OCI-LY3 (cell line): Measurements from ENCODE around the gene CD200R1L.
A peak's percentile ranks its signal among the peaks of the same experiment; 100 is the strongest.

Experiments
- H2AFZ ChIP-seq: fragments of 200-600, 300-600 bp; shearing (Covaris generic); 2 replicates; pipeline ENCODE4 v1.6.0; 2014; ENCODE audit warnings: antibody characterized with exemption, low read depth, low read length
- H3K27ac ChIP-seq: fragments of 200-600, 300-600 bp; sonication (generic); 2 replicates; pipeline ENCODE4 v1.5.1; 2014; ENCODE audit warnings: mild to moderate bottlenecking, low read length, moderate library complexity, mixed read lengths
- H3K27me3 ChIP-seq: fragments of 200-600, 300-600 bp; sonication (generic); 2 replicates; pipeline ENCODE4 v1.6.1; 2014; ENCODE audit warnings: low read depth, low read length, mixed read lengths
- H3K36me3 ChIP-seq: fragments of 200-600, 300-600 bp; sonication (generic); replicated peaks from 2 replicates; pipeline ENCODE3; 2014; ENCODE audit warnings: low read depth, low read length, mixed read lengths
- H3K4me1 ChIP-seq: fragments of 300-600, 200-600 bp; sonication (generic); 2 replicates; pipeline ENCODE4 v1.6.1; 2014; ENCODE audit warnings: low read length, mixed read lengths
- H3K4me2 ChIP-seq: fragments of 200-600, 300-600 bp; sonication (generic); 2 replicates; pipeline ENCODE4 v1.6.1; 2014; ENCODE audit warnings: low read length, mixed read lengths
- H3K4me3 ChIP-seq: fragments of 300-600, 200-600 bp; sonication (generic); 2 replicates; pipeline ENCODE4 v1.5.1; 2014; ENCODE audit warnings: antibody characterized with exemption, mild to moderate bottlenecking, low read length, moderate library complexity
- H3K79me2 ChIP-seq: fragments of 300-600, 200-600 bp; shearing (Covaris generic); 2 replicates; pipeline ENCODE4 v1.6.1; 2014; ENCODE audit warnings: mild to moderate bottlenecking, low read length, mixed read lengths
- H3K9ac ChIP-seq: fragments of 300-600, 200-600 bp; shearing (Covaris generic); 2 replicates; pipeline ENCODE4 v1.6.0; 2014; ENCODE audit warnings: mild to moderate bottlenecking, low read length, moderate library complexity
- H3K9me3 ChIP-seq: fragments of 200-600, 300-600 bp; shearing (Covaris generic); 2 replicates; pipeline ENCODE4 v1.6.1; 2014; ENCODE audit warnings: low read length, mixed read lengths; ENCODE audit not compliant: insufficient read depth
- H4K20me1 ChIP-seq: fragments of 200-600, 300-600 bp; sonication (generic); 2 replicates; pipeline ENCODE4 v1.6.1; 2016; ENCODE audit warnings: low read length, mixed read lengths; ENCODE audit not compliant: insufficient read depth
- EZH2phosphoT487 ChIP-seq: fragments of 200-600 bp; shearing (Covaris generic); IDR thresholded peaks from 2 replicates; pipeline ENCODE4 v1.6.1; 2018; ENCODE audit warnings: antibody characterized with exemption, mixed run types, low read depth
- TF ChIP-seq, protein P1 (sequence below): fragments of 200-600, 300-600 bp; sonication (generic); IDR thresholded peaks from 2 replicates; pipeline ENCODE4 v1.5.1; 2014; ENCODE audit warnings: antibody characterized with exemption, low read length, low read depth

Gene CD200R1L

DNA sequence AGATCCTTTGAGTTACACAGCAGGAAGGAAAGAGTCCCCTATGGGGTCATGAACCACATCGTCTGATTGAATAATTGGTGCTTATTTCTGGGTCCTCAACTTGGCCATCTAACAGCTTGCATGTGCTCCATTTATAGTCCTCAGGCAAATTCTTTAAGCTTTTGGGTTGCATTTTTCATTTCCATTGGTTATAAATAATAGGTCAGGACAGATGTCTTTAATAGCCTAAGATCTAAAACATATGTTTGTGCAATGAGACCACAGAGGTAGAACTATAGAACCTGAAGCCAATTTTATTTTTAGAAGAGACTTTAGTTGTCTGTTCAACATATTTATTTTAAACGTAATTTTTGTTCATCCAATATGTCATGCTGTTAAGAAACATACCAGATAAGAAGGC lies 43.2 kb downstream of the CD200R1L start:
- peaks cover 22% of the 10 kb centered on the region for H3K4me1 ChIP-seq
- no peaks in the 10 kb centered on the region for H3K9me3 ChIP-seq
- no peaks in the 10 kb centered on the region for H3K27me3 ChIP-seq
- H3K9ac ChIP-seq, result no peak overlapping the region
- no peaks in the 10 kb centered on the region for H4K20me1 ChIP-seq
- H3K27ac ChIP-seq, result no peak overlapping the region
- H3K4me2 ChIP-seq, result no peak overlapping the region
- no peak overlapping the region for H2AFZ ChIP-seq
- TF ChIP-seq, protein P1, sequence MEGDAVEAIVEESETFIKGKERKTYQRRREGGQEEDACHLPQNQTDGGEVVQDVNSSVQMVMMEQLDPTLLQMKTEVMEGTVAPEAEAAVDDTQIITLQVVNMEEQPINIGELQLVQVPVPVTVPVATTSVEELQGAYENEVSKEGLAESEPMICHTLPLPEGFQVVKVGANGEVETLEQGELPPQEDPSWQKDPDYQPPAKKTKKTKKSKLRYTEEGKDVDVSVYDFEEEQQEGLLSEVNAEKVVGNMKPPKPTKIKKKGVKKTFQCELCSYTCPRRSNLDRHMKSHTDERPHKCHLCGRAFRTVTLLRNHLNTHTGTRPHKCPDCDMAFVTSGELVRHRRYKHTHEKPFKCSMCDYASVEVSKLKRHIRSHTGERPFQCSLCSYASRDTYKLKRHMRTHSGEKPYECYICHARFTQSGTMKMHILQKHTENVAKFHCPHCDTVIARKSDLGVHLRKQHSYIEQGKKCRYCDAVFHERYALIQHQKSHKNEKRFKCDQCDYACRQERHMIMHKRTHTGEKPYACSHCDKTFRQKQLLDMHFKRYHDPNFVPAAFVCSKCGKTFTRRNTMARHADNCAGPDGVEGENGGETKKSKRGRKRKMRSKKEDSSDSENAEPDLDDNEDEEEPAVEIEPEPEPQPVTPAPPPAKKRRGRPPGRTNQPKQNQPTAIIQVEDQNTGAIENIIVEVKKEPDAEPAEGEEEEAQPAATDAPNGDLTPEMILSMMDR, result no peak
- no peak for TF ChIP-seq EZH2phosphoT487
- no peak overlapping the region for H3K4me3 ChIP-seq
- H3K79me2 ChIP-seq, result no peaks in the 10 kb centered on the region
- no peaks in the 10 kb centered on the region for H3K36me3 ChIP-seq

DNA sequence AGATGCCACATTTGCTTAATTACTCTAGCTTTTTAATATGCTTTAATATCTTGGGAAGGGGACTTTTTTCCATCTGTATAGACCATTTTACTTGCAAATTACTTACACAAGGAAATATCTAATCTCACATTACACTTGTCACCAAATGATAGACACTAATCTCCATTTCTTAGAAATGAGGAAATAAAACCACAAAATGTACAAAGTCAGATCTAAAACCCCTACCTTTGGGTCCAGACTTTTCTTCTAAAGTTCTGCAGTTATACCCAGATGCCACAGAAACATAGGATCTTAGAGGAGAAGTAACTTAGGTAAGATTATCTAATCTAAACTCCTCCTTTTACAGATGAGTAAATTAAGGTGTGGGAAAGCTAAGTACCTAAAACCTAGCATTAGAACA lies 44.3 kb downstream of the CD200R1L start:
- TF ChIP-seq, protein P1, result no peak
- no peak for TF ChIP-seq EZH2phosphoT487
- Histone ChIP-seq H3K27ac (no peak overlapping the region), H3K4me2 (peak overlapping the region; percentile 2), H2AFZ (no peak overlapping the region), H3K9ac (no peak overlapping the region), H4K20me1 (no peaks in the 10 kb centered on the region), H3K4me1 (peaks cover 22% of the 10 kb centered on the region), H3K9me3 (no peaks in the 10 kb centered on the region), H3K36me3 (no peaks in the 10 kb centered on the region), H3K27me3 (no peaks in the 10 kb centered on the region), H3K79me2 (no peaks in the 10 kb centered on the region), H3K4me3 (no peak overlapping the region)

DNA sequence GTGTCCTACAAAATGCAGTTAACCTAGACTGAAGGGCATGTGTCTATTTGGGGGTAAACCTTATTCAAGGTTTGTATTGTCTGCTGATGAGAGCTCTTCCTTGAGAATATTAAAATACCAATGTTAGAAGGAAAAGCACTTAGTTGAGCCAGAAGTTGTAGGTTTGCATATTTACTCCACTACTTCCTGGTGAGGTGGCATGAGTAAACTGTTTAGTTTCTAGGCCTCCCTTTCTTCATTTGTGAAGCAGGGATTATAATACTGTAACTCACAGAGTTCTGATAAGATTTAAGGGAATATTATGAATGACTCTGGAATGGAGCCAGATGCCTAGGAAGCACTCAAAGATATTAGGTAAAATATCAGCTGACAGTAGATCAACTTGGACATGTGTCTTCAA lies 46.7 kb downstream of the CD200R1L start:
- H3K4me3 ChIP-seq, result no peak overlapping the region
- H3K27me3 ChIP-seq, result no peaks in the 10 kb centered on the region
- TF ChIP-seq, protein P1, result no peak
- no peak for TF ChIP-seq EZH2phosphoT487
- H3K4me1 ChIP-seq, result peaks cover 22% of the 10 kb centered on the region
- H3K36me3 ChIP-seq, result no peaks in the 10 kb centered on the region
- H3K27ac ChIP-seq, result no peak overlapping the region
- no peaks in the 10 kb centered on the region for H3K79me2 ChIP-seq
- no peak overlapping the region for H3K9ac ChIP-seq
- 0 out of 2 replicates have a peak overlapping the region, but pooled peaks have one; percentile 51 for H2AFZ ChIP-seq
- no peak overlapping the region for H3K4me2 ChIP-seq
- H3K9me3 ChIP-seq, result no peaks in the 10 kb centered on the region
- no peaks in the 10 kb centered on the region for H4K20me1 ChIP-seq

DNA sequence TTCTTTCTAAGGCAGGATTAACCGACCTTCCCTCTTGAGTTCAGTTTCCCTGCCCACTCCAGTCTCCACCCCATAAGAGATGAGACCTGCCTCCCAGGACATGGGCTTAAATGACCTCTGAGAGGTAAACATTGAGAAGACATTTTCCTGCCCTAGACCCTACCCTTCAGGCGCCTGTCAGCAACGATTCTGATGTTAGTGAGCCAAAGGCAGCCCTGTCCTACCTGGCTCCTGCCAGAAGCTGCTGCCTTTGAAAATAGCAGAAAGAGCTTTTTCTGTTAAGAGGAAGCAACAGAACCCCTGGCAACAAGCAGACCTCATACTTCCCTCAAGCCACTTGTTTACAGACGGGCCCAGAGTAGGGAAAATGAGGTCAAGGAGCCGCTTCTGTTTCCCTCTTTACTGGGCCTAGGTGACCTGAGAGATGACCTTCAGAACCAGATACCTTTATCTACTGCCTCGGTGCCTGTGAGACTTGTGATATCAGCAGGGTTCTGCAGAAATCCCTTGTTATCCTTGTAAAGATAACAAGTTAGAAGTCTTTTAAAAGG lies 52.0 kb downstream of the CD200R1L start:
- Histone ChIP-seq H3K9me3 (no peaks in the 10 kb centered on the region), H2AFZ (no peak overlapping the region), H3K4me3 (no peak overlapping the region), H3K27ac (no peak overlapping the region), H3K9ac (no peak overlapping the region), H3K4me2 (no peak overlapping the region), H3K79me2 (no peaks in the 10 kb centered on the region), H3K27me3 (no peaks in the 10 kb centered on the region), H4K20me1 (no peaks in the 10 kb centered on the region), H3K36me3 (no peaks in the 10 kb centered on the region), H3K4me1 (peaks cover 21% of the 10 kb centered on the region)
- no peak for TF ChIP-seq EZH2phosphoT487
- TF ChIP-seq, protein P1, result no peak
